ENCODE results near the gene KCNA3.
"Not testable (repeated sequence)": the region's sequence is repeated elsewhere in the genome, so short reads cannot be mapped to it uniquely, and the experiment has no call there.

KCNA3 gene

DNA sequence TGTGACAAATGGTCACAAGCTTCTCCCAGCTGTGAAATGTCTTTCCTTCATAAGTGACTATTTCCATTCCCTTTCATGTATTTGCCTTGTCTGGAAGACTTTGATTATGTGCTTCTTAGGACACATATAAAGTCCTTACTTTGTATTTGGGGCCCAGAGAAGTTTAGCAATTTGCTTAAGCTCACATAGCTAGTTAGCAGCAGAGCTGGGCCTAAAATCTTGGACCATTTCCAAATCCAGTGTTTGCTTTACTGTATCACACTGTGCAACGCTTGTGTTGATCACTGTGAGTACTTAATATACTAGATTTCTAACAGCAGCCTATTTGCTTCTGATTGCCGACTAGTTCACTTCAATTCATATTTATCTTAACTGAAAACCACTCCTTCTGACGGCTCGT lies 2.2 kb upstream of the KCNA3 start:
- peak; percentile 80 for DNase-seq

DNA sequence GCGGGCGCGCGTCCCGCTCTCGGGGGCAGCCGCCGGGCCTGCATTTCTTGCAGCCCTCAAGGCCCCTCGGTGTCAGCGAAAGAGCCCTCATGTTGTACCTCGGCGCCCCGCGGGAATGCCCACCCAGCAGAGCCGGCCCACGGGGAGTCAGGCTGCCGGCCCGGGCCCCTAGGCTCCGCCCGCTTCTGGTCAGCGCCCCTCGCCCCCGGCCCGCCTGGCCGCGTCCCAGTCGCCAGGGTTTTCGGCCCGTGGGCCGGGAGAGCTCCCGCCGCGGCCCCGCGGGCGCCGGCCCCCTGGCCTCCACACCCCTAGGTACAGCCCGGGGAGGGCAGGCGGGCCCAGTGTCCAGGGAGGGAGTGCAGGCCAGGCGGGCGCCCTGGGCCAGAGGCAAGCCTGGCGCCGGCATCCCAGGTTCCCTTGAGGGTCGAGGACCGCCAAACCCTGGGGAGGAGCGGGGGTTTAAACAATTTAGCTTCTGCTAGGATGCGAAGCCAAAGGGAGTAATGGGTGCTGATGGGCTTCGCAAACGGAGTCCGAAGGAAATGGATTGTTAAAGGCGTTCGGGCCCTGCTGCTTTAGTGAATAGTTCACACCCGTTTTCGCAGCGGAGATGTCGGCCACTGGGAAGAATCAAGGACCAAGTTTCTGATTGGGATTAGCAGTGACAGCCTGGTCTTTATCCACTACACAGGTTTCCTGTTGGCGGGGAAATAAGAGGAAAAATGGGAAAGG lies 486 bp upstream of the KCNA3 start:
- no peak for DNase-seq

DNA sequence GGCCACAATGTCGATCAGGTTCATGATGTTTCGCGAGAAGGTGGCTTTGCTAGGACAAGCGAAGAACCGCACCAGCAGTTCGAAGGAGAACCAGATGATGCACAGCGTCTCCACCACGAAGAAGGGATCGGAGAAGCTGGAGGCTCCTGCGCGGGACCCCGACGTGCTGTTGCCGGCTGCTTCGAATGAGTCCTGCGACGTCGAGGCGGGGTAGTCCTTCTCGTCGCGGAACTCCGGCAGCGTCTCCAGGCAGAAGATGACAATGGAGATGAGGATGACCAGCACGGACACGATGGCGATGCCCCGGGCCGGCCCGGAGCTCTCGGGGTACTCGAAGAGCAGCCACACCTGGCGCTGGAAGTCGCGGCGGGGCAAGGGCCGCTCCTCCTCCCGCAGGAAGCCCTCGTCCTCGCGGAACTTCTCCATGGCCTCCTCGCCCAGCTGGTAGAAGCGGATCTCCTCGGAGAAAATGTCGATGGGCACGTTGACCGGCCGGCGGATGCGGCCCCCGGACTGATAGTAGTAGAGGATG lies 869 bp downstream of the KCNA3 start:
- DNase-seq: no peak

DNA sequence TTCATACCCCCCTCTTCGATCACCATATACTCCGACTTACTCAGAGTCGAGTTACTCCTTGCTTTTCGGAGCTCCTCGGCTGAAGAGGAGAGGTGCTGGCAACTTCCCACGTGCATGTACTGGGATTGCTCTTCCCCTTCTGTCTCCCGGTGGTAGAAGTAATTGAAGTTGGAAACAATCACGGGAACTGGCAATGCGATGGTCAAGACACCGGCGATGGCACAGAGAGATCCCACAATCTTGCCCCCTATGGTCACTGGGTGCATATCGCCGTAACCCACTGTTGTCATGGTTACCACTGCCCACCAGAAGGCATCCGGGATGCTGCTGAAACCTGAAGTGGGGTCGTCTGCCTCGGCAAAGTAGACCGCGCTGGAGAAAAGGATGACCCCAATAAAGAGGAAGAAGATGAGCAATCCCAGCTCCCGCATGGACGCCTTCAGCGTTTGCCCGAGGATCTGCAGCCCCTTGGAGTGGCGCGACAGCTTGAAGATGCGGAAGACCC lies 1.5 kb downstream of the KCNA3 start:
- DNase-seq: no peak

GRCh38 chr1:110672753-110673108 lies 2.0 kb downstream of the KCNA3 start:
- no peak for DNase-seq

DNA sequence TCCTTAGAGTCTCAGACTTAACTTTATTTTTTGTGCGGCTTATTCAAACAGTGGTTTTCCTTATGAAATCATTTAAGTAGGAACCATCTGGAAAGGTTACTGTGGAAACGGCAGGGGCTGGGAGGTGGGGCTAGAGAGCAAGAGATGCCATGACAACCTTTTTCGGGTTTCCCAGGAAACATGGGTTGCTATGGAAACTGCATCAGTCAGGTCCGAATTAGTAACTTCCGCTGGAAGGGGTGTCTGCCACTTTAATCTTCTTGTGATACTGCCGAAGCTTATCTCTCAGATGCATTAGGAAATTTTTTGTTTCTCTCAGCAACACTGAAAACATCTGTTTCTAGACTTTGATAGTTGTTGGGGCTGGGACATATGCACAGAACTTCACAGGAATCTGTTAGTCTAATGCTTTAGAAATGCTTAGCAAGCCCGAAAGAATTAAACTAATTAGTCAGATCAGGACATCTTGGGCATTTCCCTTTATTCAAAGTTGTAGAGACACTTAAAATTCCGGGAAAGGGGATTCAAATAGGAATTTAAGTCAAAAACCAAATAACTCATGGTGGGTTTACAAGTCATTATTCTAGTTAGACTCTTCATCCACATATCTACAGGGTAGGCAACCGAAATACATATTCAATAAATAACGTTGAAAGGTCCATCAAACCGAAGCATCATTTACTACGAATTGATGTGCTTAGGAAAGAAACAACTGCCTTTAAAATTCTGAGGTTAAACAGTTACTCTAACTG lies 2.6 kb downstream of the KCNA3 start:
- peak; percentile 53 for DNase-seq

DNA sequence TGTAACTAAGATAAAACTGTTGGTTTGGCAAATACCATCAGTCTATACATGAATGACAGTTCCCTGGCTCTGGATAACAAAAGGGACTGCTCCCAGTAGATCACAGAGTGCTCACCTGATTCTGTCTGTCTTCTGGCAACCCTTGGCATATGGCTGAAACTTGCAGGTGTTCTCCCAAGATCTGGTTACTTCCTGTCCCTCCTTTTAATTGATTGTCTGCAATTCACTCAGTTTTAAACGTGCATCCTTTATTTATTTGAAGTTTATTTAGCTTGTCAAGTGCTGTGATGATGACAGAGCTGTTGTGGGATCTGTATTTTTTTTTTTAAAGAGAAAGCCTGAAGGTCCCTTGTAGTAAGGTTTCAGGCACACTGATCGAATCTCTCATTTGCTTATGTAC lies 3.4 kb downstream of the KCNA3 start:
- no peak for DNase-seq

- DNase-seq: no peak
Measured at GRCh38 chr1:110668549-110668948, 6.2 kb downstream of the KCNA3 start.

DNA sequence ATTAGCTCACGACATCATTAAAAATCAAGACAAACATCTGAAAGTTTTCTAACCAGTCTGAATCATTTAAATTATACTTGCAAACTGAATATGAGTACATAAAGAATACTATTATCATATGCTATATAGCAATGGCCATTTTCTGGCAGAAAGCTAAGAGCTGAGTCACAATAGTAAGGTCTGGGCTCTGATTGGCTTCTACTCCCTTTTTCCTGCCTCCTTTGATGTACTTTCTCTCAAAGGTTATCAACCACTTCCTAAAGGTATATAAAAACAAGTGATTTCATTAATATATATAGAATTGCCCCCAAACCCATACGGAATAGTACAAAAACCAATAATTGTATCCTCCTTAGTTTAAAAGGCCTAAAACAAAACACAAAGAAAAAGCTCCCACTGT lies 7.0 kb downstream of the KCNA3 start:
- DNase-seq: no peak

DNA sequence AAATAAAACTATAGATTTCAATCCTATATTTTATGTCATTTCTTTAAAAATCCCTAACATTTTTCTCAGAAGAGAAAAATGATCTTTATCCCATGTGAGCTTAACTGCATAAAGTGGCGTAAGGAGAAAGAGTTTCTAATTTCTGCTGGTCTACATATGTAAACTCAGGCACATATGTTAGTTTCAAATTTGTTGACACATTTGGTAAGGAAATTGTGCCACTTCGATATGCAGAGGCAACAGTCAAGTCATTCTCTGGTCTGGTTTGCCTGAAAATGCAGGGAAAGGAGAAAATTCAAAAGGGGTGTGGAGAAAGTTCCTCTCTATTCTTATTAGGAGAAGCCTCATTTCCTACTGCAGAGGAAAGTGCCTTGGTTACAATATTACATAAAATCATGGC lies 11.5 kb downstream of the KCNA3 start:
- no peak for DNase-seq

GRCh38 chr1:110659559-110659958 lies 15.2 kb downstream of the KCNA3 start:
- DNase-seq: not testable (repeated sequence)

- DNase-seq: no peak
Measured at GRCh38 chr1:110657351-110657750, 17.4 kb downstream of the KCNA3 start.

DNA sequence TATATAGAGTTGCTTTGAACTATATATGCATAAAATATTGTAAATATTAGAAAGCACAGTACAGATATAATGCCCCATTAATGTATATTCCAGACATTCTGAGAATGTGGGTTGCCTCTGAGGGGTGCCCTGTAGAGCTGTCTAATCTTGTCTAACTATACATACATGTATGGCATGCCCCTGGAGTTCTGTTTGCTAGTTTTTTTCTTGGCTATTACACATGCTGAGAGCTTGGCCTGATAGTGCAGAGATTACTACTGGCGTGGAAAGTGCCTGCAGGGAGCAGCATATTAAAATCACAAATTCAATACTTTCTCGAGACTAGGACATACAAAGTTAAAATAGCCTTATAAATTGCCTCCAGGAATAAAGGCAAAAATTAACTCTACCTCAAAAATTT lies 24.1 kb downstream of the KCNA3 start:
- DNase-seq: no peak

- no peak for DNase-seq
Measured at GRCh38 chr1:110648417-110648816, 26.3 kb downstream of the KCNA3 start.

DNA sequence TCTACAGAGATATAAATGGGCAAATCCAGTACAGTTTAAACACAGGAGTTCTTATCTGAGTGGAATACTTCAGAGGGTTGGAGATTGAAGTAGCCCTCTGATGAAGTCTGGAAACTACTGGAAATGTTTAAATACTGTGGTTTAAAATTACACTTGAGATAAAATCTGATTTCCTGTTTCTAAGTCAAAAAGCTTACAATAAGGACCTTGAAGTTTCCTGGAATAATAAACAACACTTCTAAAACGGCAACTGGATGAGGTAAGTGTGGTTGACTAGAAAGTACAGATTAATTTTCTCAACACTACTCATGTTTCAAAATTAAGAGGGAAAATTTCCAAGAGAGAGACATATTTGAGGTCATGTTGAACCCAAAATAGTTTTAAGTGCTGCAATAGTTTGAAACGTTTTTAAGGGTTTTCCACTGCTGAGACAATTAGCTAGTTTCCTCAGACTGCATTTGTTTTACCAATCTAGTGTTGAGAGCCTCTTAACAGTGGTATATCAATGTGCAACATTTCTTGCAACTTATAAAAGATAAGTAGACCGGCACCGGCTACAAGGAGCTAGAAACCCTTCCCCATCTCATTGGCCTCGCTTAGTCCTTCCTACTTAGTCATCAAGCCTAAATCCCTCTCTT lies 27.4 kb downstream of the KCNA3 start:
- DNase-seq: no peak

GRCh38 chr1:110645821-110646735 lies 28.7 kb downstream of the KCNA3 start:
- no peak for DNase-seq

DNA sequence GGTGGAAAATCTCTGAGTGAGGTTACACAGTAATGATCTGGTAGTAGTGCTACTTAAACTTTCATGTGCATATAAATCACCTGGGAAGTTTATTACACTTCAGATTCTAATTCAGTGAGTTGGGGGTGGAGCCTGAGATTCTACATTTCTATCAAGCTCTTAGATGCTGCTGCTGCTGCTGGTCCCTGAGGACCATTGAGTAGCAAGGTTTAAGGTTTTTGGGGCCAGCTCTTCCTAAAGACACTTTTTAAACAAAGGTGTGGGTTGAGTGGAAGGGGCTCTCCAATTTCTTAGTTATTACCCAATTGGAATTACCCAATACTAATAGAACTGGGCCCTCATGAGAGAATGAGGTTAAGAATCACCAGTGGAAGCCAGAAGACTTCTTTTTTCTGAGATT lies 29.5 kb downstream of the KCNA3 start:
- DNase-seq: no peak

DNA sequence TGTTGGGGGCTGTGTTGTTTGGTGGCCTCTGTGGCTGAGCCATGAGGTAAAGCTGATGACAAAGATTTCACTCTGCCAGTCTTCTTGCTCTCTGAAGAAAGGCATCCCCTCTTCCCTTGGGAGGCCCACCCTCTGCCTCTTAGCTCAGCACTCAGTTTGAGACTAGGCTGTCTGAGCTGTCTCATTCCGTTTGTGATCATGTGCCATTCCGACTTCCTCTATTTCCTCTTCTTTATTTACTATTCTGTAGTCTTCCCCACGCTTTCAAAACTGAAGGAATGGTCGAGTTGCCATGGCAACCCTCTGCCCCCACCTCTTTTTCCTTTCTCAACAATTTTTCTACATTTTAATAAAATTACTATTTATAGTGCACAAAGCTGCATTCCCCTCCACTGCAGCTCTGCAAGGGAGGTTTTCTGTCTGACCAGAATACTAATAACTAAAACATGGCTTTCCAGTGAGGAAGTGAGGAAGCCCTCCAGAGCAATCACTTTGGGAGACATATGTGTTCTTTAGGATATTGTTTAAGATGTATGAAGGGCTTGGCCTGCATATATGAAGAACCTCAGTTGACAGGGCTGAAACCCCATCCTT lies 30.8 kb downstream of the KCNA3 start:
- no peak for DNase-seq

- no peak for DNase-seq
Measured at GRCh38 chr1:110639724-110640386, 34.9 kb downstream of the KCNA3 start.

- no peak for DNase-seq
Measured at GRCh38 chr1:110638556-110638955, 36.2 kb downstream of the KCNA3 start.

DNA sequence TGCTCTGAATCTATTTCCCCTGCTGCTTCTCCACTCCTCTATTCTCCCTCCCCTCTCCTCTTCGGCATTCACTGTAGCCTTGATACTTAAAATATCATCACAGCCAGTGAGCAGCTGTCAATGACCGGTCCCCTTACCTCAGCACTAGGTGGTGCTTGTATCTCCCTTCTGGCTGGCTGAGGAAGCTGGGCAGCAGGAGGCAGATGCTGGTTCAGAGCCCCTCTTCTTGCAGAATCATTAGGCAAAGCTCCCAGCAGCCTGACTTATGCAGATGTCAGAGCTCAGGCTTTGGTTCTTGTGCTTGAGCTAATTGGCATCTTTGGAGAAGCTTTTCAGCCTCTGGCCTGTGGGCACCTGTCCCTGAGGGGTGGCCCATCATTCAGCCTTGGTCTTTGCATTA lies 36.7 kb downstream of the KCNA3 start:
- peak; percentile 5 for DNase-seq

DNA sequence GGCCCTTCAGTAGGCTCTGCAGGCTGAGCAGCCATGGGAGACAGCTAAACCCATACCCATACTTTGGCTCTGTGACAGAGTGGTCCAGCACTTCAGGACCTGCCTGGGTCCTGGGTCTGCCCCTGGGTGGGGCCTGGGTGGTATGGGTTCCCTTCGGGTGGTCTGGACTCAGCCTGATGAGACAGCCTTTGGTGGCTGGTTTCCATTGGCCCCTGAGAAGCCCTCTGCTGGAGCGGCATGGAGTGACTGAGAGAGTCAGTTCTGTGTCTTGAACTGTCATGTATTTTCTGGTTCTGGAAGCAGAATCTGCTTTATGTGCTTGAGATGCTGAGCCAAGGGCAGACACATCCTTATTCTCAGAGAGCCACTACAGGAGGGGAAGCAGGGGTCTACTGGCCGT lies 37.3 kb downstream of the KCNA3 start:
- no peak for DNase-seq
